ENCODE measurements around the gene DROSHA.
"Not testable (repeated sequence)": the region's sequence is repeated elsewhere in the genome, so short reads cannot be mapped to it uniquely, and the experiment has no call there.

Gene DROSHA

DNA sequence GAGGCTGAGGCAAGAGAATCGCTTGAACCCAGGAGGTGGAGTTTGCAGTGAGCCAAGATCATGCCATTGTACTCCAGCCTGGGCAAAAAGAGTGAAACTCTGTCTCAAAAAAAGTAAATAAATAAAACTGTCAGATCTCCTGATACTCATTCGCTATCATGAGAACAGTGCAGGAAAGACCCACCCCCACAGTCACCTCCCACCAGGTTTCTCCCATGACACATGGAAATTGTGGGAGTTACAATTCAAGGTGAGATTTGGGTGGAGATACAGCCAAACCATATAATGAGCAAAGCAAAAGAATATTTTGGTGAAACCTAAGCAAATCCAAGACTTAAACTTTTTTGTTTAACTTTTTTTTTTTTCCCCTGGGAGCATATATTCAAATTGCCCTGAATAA is 17.2 kb upstream of the DROSHA start:
- not testable (repeated sequence) for H3K14ac ChIP-seq (ENCODE audit: low read length in 2 of 2); H4K91ac ChIP-seq (ENCODE audit: low read length)
- WGBS, result 100% methylated on average over 1 of the region's 2 CpGs

DNA sequence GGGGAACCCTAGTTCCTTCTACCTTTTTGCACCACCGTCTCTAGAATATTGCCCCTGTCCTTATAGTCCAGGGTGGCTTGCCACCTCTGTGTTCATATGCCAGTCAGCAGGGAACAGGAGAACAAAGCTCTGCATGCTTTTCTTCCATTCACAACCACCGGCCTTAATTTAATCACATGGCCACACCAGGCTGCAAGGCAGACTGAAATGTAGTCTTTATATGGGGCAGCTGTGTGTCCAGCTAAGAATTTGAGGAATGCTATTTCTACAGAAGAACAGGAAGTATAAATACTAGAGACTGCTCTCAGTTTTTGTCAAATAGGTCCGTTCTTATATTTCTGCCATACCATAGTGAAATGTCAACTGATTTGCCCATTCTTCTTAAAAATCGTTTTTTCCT is 6.0 kb upstream of the DROSHA start:
- Histone ChIP-seq H3K4me3 (ENCODE audit: insufficient read depth in 1 of 2, low read depth in 1 of 2, low read length in 2 of 2) (no peak overlapping the region), H3K36me3 (ENCODE audit: control insufficient read depth in 1 of 2, insufficient read depth in 2 of 2, low read depth in 1 of 2, low read length in 2 of 2) (peaks cover 6 to 91% of the 10 kb centered on the region in 2 experiments), H4K8ac (ENCODE audit: low read length) (no peak overlapping the region), H3K4me2 (ENCODE audit: low read length, poor library complexity, severe bottlenecking) (no peak overlapping the region), H3K23ac (ENCODE audit: low read length in 2 of 2) (no peak overlapping the region), H3K9me3 (ENCODE audit: control insufficient read depth, low read length) (no peaks in the 10 kb centered on the region), H4K91ac (ENCODE audit: low read length) (no peak overlapping the region), H3K27me3 (ENCODE audit: control insufficient read depth in 1 of 2, insufficient read depth in 1 of 2, low read length in 2 of 2) (no peaks in the 10 kb centered on the region), H3K14ac (ENCODE audit: low read length in 2 of 2) (no peak overlapping the region), H2AK5ac (ENCODE audit: low read length, severe bottlenecking) (peak overlapping the region; percentile 85), H3K4me1 (ENCODE audit: control insufficient read depth, insufficient read depth, low read depth, low read length) (peaks cover 8% of the 10 kb centered on the region), H3K18ac (ENCODE audit: low read depth in 1 of 2, low read length in 2 of 2) (no peak overlapping the region), H2AFZ (ENCODE audit: low read depth, low read length) (no peak overlapping the region), H2BK15ac (ENCODE audit: low read depth, poor library complexity, severe bottlenecking) (no peak overlapping the region), H3K79me1 (replicated peaks; ENCODE audit: low read length, poor library complexity, severe bottlenecking) (peaks cover 27% of the 10 kb centered on the region), H2BK120ac (ENCODE audit: low read depth, low read length) (no peak overlapping the region), H3K4ac (ENCODE audit: low read depth in 1 of 2, low read length in 2 of 2) (no peak overlapping the region), H3K9ac (ENCODE audit: low read length) (no peak overlapping the region), H2BK5ac (ENCODE audit: low read depth, low read length, poor library complexity, severe bottlenecking) (no peak overlapping the region), H2BK12ac (ENCODE audit: low read length in 2 of 2) (no peak overlapping the region), H3K27ac (ENCODE audit: low read length, poor library complexity, severe bottlenecking) (peak overlapping the region; percentile 76)
- DNase-seq, result peak; percentile 23
- WGBS, result 90% methylated on average over 2 of the region's 4 CpGs

More for the DNA sequence above, 17.2 kb upstream of the DROSHA start:
- not testable (repeated sequence) for H3K27me3 ChIP-seq (ENCODE audit: control insufficient read depth in 1 of 2, insufficient read depth in 1 of 2, low read length in 2 of 2); H3K9ac ChIP-seq (ENCODE audit: low read length); H3K4me2 ChIP-seq (ENCODE audit: low read length, poor library complexity, severe bottlenecking); H3K4me3 ChIP-seq (ENCODE audit: insufficient read depth in 1 of 2, low read depth in 1 of 2, low read length in 2 of 2); H2AFZ ChIP-seq (ENCODE audit: low read depth, low read length); H3K23ac ChIP-seq (ENCODE audit: low read length in 2 of 2); H3K4me1 ChIP-seq (ENCODE audit: control insufficient read depth, insufficient read depth, low read depth, low read length); H3K18ac ChIP-seq (ENCODE audit: low read depth in 1 of 2, low read length in 2 of 2); DNase-seq; H2BK15ac ChIP-seq (ENCODE audit: low read depth, poor library complexity, severe bottlenecking); H2BK12ac ChIP-seq (ENCODE audit: low read length in 2 of 2); H2BK5ac ChIP-seq (ENCODE audit: low read depth, low read length, poor library complexity, severe bottlenecking); H3K4ac ChIP-seq (ENCODE audit: low read depth in 1 of 2, low read length in 2 of 2); H3K79me1 ChIP-seq (replicated peaks; ENCODE audit: low read length, poor library complexity, severe bottlenecking); H3K27ac ChIP-seq (ENCODE audit: low read length, poor library complexity, severe bottlenecking); H2BK120ac ChIP-seq (ENCODE audit: low read depth, low read length); H4K8ac ChIP-seq (ENCODE audit: low read length); H2AK5ac ChIP-seq (ENCODE audit: low read length, severe bottlenecking); H3K9me3 ChIP-seq (ENCODE audit: control insufficient read depth, low read length)
- H3K36me3 ChIP-seq (ENCODE audit: control insufficient read depth in 1 of 2, insufficient read depth in 2 of 2, low read depth in 1 of 2, low read length in 2 of 2), result peaks cover 16 to 86% of the 10 kb centered on the region in 2 experiments

DNA sequence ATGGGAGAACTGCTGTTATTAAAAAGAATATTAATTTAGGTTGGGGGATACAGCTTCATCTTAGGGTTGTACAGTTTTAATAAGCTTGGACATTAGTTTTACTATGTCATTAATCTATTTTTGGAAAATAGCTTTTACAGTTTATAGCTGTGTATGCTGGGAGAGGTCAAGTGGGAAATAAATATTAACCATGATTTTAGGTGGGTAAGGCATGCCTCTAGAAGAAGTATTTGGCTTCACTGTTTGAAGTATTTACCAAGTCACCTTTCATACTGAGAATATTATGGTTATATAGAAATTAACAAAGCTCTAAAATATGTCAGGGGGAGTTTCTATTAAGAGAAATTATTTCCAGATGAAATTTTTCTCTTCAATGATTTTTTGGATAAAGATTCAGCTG is 5.5 kb upstream of the DROSHA start:
- Histone ChIP-seq H3K4me1 (ENCODE audit: control insufficient read depth, insufficient read depth, low read depth, low read length) (peaks cover 8% of the 10 kb centered on the region), H3K14ac (ENCODE audit: low read length in 2 of 2) (no peak overlapping the region), H2AFZ (ENCODE audit: low read depth, low read length) (no peak overlapping the region), H4K91ac (ENCODE audit: low read length) (no peak overlapping the region), H3K18ac (ENCODE audit: low read depth in 1 of 2, low read length in 2 of 2) (no peak overlapping the region), H4K8ac (ENCODE audit: low read length) (no peak overlapping the region), H3K9me3 (ENCODE audit: control insufficient read depth, low read length) (no peaks in the 10 kb centered on the region), H3K4me2 (ENCODE audit: low read length, poor library complexity, severe bottlenecking) (no peak overlapping the region), H2BK15ac (ENCODE audit: low read depth, poor library complexity, severe bottlenecking) (no peak overlapping the region), H3K4ac (ENCODE audit: low read depth in 1 of 2, low read length in 2 of 2) (no peak overlapping the region), H2AK5ac (ENCODE audit: low read length, severe bottlenecking) (no peak overlapping the region), H3K36me3 (ENCODE audit: control insufficient read depth in 1 of 2, insufficient read depth in 2 of 2, low read depth in 1 of 2, low read length in 2 of 2) (peaks cover 6 to 86% of the 10 kb centered on the region in 2 experiments), H3K27ac (ENCODE audit: low read length, poor library complexity, severe bottlenecking) (peak overlapping the region; percentile 76), H2BK12ac (ENCODE audit: low read length in 2 of 2) (no peak overlapping the region), H3K27me3 (ENCODE audit: control insufficient read depth in 1 of 2, insufficient read depth in 1 of 2, low read length in 2 of 2) (no peaks in the 10 kb centered on the region), H3K4me3 (ENCODE audit: insufficient read depth in 1 of 2, low read depth in 1 of 2, low read length in 2 of 2) (no peak overlapping the region), H2BK120ac (ENCODE audit: low read depth, low read length) (no peak overlapping the region), H3K79me1 (replicated peaks; ENCODE audit: low read length, poor library complexity, severe bottlenecking) (peaks cover 27% of the 10 kb centered on the region), H2BK5ac (ENCODE audit: low read depth, low read length, poor library complexity, severe bottlenecking) (no peak overlapping the region), H3K23ac (ENCODE audit: low read length in 2 of 2) (no peak overlapping the region), H3K9ac (ENCODE audit: low read length) (no peak overlapping the region)
- no peak for DNase-seq

- no peaks in the 10 kb centered on the region for H3K27me3 ChIP-seq (ENCODE audit: control insufficient read depth in 1 of 2, insufficient read depth in 1 of 2, low read length in 2 of 2)
- no peak overlapping the region for H3K9ac ChIP-seq (ENCODE audit: low read length)
- whole genome bisulfite sequencing, result 97% methylated on average over 1 of the region's 3 CpGs
- no peak overlapping the region for H2BK5ac ChIP-seq (ENCODE audit: low read depth, low read length, poor library complexity, severe bottlenecking)
- H3K4me1 ChIP-seq (ENCODE audit: control insufficient read depth, insufficient read depth, low read depth, low read length), result peaks cover 8% of the 10 kb centered on the region
- no peak overlapping the region for H3K4me3 ChIP-seq (ENCODE audit: insufficient read depth in 1 of 2, low read depth in 1 of 2, low read length in 2 of 2)
- no peak overlapping the region for H2BK15ac ChIP-seq (ENCODE audit: low read depth, poor library complexity, severe bottlenecking)
- H3K14ac ChIP-seq (ENCODE audit: low read length in 2 of 2), result no peak overlapping the region
- H2AK5ac ChIP-seq (ENCODE audit: low read length, severe bottlenecking), result no peak overlapping the region
- H2AFZ ChIP-seq (ENCODE audit: low read depth, low read length), result no peak overlapping the region
- H4K8ac ChIP-seq (ENCODE audit: low read length), result no peak overlapping the region
- H3K23ac ChIP-seq (ENCODE audit: low read length in 2 of 2), result no peak overlapping the region
- DNase-seq, result no peak
- H2BK120ac ChIP-seq (ENCODE audit: low read depth, low read length), result no peak overlapping the region
- H3K18ac ChIP-seq (ENCODE audit: low read depth in 1 of 2, low read length in 2 of 2), result no peak overlapping the region
- peaks cover 27% of the 10 kb centered on the region for H3K79me1 ChIP-seq (replicated peaks; ENCODE audit: low read length, poor library complexity, severe bottlenecking)
- no peak overlapping the region for H3K4ac ChIP-seq (ENCODE audit: low read depth in 1 of 2, low read length in 2 of 2)
- no peak overlapping the region for H2BK12ac ChIP-seq (ENCODE audit: low read length in 2 of 2)
- no peak overlapping the region for H3K4me2 ChIP-seq (ENCODE audit: low read length, poor library complexity, severe bottlenecking)
- H3K9me3 ChIP-seq (ENCODE audit: control insufficient read depth, low read length), result no peaks in the 10 kb centered on the region
- H3K36me3 ChIP-seq (ENCODE audit: control insufficient read depth in 1 of 2, insufficient read depth in 2 of 2, low read depth in 1 of 2, low read length in 2 of 2), result peaks cover 6 to 82% of the 10 kb centered on the region in 2 experiments
- H4K91ac ChIP-seq (ENCODE audit: low read length), result no peak overlapping the region
- H3K27ac ChIP-seq (ENCODE audit: low read length, poor library complexity, severe bottlenecking), result no peak overlapping the region
Measured at GRCh38 chr5:31536873-31537272, 5.0 kb upstream of the DROSHA start.

Data from mesenchymal stem cell (in vitro differentiated cells and primary cell).